Activated CD8-positive, alpha-beta T cell treated with anti-CD3 and anti-CD28 coated beads for 36 hours (primary cell): ENCODE measurements around the gene KCNK4. TPM values are rescaled to one million over a fixed set of nuclear protein-coding genes. Genes with fewer than 3 reads are reported as not detected.

Source experiments
- ATAC-seq: fragments of 200-7000 bp; cut with Tn5 transposase; one replicate; pipeline ENCODE4 v1.10.0; 2021; ENCODE audit warnings: mild to moderate bottlenecking, moderate library complexity
- CTCF ChIA-PET: fragments of 350-600 bp; sonication (Branson Sonifier 250); formaldehyde crosslinking; loops from one replicate; lab custom pipeline; 2021; ENCODE audit warnings: antibody characterized with exemption; lab: Charles Lee
- POLR2A ChIA-PET: fragments of 350-600 bp; sonication (Branson Sonifier 250); formaldehyde crosslinking; loops from one replicate; lab custom pipeline; 2021; ENCODE audit warnings: antibody characterized with exemption; lab: Charles Lee
- DNase-seq: peaks from one replicate; pipeline ENCODE4 v3.0.0-alpha.2; 2020
- H3K27ac Mint-ChIP-seq: one replicate; pipeline ENCODE4 v1.8.0; 2021; ENCODE audit warnings: mild to moderate bottlenecking, mixed read lengths
- H3K27me3 Mint-ChIP-seq: one replicate; pipeline ENCODE4 v1.8.0; 2021; ENCODE audit warnings: mixed read lengths
- H3K36me3 Mint-ChIP-seq: one replicate; pipeline ENCODE4 v1.8.0; 2021; ENCODE audit warnings: low read depth, mixed read lengths
- H3K4me1 Mint-ChIP-seq: one replicate; pipeline ENCODE4 v1.8.0; 2021; ENCODE audit warnings: low read depth, mixed read lengths
- H3K4me3 Mint-ChIP-seq: one replicate; pipeline ENCODE4 v1.8.0; 2021; ENCODE audit warnings: mild to moderate bottlenecking, moderate library complexity, mixed read lengths
- H3K9me3 Mint-ChIP-seq: one replicate; pipeline ENCODE4 v1.8.0; 2021; ENCODE audit warnings: mixed read lengths
- intact Hi-C: fragments of 100-400 bp; cut with micrococcal nuclease; formaldehyde crosslinking; loops from one replicate; pipeline ENCODE4 v1.10.0; 2022
- total RNA-seq, 2 experiments: library from RNA; stranded (reverse); gene quantifications; one replicate each; pipeline ENCODE4 v1.2.3, GENCODE V29; 2021
- TF ChIP-seq, protein P1 (sequence below): fragments of 200-600 bp; IDR thresholded peaks from one replicate; pipeline ENCODE4 v1.8.0; 2022; ENCODE audit warnings: antibody characterized with exemption, mild to moderate bottlenecking

The KCNK4 gene
- total RNA-seq, 2 experiments from 2014 or later: 0.23 TPM; not detected in 1

DNA sequence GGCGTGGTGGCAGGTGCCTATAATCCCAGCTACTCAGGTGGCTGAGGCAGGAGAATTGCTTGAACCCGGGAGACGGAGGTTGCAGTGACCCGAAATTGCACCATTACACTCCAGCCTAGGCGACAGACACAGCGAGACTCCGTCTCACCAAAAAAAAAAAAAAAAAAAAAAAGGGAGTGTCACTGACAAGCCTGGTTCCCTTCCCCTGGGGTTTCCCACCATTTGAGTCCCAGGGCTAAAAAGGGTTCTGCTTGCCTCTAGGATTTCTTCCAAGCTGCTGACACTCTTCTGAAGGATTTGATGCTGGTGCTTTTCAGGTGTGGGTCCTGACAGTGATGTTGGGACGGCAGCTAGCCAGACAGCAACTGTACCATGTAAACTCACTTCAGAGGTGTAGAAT lies 47.6 kb downstream of the KCNK4 start:
- H3K27me3 Mint-ChIP-seq: no peaks in the 10 kb centered on the region
- H3K9me3 Mint-ChIP-seq: no peaks in the 10 kb centered on the region
- H3K27ac Mint-ChIP-seq: peak overlapping the region; percentile 92
- POLR2A ChIA-PET: interaction anchor here (0.7 to 1.6 kb wide), 4 partner anchors 21 to 703 kb away, joined by 3 to 5 read pairs (median 3); partner anchors contain the start of genes ESRRA and TRMT112
- H3K4me1 Mint-ChIP-seq: peaks cover 41% of the 10 kb centered on the region
- peak overlapping the region; percentile 84 for H3K4me3 Mint-ChIP-seq
- ATAC-seq (no peak), DNase-seq (no peak)
- CTCF ChIA-PET: interaction anchor here (1.0 to 1.5 kb wide), 4 partner anchors 21 to 111 kb away, joined by 3 to 8 read pairs (median 4); partner anchors contain the start of genes ESRRA, PRDX5 and TRMT112
- intact Hi-C loops: no loop called here
- H3K36me3 Mint-ChIP-seq: peaks cover 38% of the 10 kb centered on the region
- TF ChIP-seq, protein P1, sequence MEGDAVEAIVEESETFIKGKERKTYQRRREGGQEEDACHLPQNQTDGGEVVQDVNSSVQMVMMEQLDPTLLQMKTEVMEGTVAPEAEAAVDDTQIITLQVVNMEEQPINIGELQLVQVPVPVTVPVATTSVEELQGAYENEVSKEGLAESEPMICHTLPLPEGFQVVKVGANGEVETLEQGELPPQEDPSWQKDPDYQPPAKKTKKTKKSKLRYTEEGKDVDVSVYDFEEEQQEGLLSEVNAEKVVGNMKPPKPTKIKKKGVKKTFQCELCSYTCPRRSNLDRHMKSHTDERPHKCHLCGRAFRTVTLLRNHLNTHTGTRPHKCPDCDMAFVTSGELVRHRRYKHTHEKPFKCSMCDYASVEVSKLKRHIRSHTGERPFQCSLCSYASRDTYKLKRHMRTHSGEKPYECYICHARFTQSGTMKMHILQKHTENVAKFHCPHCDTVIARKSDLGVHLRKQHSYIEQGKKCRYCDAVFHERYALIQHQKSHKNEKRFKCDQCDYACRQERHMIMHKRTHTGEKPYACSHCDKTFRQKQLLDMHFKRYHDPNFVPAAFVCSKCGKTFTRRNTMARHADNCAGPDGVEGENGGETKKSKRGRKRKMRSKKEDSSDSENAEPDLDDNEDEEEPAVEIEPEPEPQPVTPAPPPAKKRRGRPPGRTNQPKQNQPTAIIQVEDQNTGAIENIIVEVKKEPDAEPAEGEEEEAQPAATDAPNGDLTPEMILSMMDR: no peak

DNA sequence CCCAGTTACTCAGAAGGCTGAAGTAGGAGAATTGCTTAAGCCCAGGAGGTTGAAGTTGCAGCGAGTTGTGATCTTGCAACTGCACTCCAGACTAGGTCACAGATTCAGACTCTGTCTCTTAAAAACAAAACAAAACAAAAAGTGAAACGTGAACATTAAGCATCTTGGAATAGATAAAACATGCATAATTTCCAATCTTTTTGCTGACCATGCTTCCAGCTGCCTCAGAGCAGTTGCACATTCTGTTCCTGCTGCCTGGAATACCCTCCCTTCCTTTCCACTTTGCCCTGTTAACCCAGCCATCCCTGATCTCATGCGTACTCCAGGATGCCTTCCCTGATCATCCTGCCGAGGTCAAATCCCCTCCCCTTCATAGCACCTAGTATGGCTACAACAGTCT lies 48.2 kb downstream of the KCNK4 start:
- TF ChIP-seq, protein P1: no peak
- no peak for ATAC-seq
- Mint-ChIP-seq H3K27ac (peak overlapping the region; percentile 92), H3K9me3 (no peaks in the 10 kb centered on the region), H3K4me1 (peaks cover 41% of the 10 kb centered on the region), H3K36me3 (peaks cover 37% of the 10 kb centered on the region), H3K27me3 (no peaks in the 10 kb centered on the region), H3K4me3 (peak overlapping the region; percentile 84)
- DNase-seq: no peak
- ChIA-PET CTCF (interaction anchor here (1.0 to 4.0 kb wide), 2 partner anchors 21 to 110 kb away, joined by 3 to 33 read pairs; partner anchors contain the start of genes PRDX5 and TRMT112), POLR2A (interaction anchor here (0.9 to 1.4 kb wide), 3 partner anchors 22 to 70 kb away, joined by 3 read pairs; partner anchors contain the start of gene TRMT112)
- intact Hi-C loops: no loop called here

DNA sequence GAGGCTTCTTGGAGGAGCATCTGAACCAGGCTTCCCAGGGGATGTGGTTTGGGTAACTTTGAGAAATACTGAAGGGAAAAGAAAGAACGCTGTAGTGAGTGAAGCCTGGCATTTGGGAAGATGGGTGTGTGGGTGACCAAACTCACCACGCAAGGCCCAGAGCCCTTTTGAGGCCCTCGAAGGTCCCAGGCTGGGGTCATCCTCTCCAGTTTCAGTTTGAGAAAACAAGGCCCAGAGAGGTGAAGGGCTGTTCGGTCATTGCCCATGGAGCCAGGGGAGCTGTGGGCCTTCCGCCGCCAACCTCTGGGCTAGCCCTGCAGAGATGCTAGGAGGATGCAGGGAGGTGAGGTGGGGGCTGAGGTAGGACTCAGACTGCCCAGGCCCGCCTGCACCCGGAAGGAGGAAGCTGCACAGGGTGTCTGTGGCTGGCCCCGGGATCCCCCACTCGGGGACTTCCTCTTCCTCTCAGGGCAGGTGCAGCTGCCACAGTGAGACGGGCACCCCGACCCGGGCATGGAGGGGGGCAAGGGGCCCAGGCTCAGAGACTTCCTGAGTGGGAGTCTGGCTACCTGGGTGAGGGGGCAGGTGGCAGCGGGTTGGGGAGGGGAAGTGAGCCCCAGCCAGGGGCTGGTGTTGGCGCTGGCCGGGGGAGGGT lies 48.8 kb downstream of the KCNK4 start, which contains the start of gene CCDC88B:
TSS of gene CCDC88B (plus strand) at position 451 of the 655 bp plus-strand sequence. CDS start at position 514, 63 bp downstream.
- Mint-ChIP-seq H3K4me1 (peaks cover 40% of the 10 kb centered on the region), H3K27ac (peak within 1 kb of the TSS; percentile 92), H3K36me3 (peaks cover 35% of the 10 kb centered on the region), H3K9me3 (no peaks in the 10 kb centered on the region), H3K4me3 (peak within 1 kb of the TSS; percentile 84), H3K27me3 (no peaks in the 10 kb centered on the region)
- DNase-seq: peak; percentile 94
- POLR2A ChIA-PET: interaction anchor here (1.0 to 1.8 kb wide), 6 partner anchors 9 to 132 kb away, joined by 3 to 9 read pairs (median 4); partner anchors contain the start of genes PRDX5 and TRMT112
- TF ChIP-seq, protein P1: no peak
- peak; percentile 81 for ATAC-seq
- CTCF ChIA-PET: interaction anchor here (0.9 to 8.1 kb wide), 3 partner anchors 8 to 22 kb away, joined by 5 to 75 read pairs (median 33); partner anchors contain the start of genes PRDX5, RPS6KA4 and TRMT112
- intact Hi-C loops: no loop called here

DNA sequence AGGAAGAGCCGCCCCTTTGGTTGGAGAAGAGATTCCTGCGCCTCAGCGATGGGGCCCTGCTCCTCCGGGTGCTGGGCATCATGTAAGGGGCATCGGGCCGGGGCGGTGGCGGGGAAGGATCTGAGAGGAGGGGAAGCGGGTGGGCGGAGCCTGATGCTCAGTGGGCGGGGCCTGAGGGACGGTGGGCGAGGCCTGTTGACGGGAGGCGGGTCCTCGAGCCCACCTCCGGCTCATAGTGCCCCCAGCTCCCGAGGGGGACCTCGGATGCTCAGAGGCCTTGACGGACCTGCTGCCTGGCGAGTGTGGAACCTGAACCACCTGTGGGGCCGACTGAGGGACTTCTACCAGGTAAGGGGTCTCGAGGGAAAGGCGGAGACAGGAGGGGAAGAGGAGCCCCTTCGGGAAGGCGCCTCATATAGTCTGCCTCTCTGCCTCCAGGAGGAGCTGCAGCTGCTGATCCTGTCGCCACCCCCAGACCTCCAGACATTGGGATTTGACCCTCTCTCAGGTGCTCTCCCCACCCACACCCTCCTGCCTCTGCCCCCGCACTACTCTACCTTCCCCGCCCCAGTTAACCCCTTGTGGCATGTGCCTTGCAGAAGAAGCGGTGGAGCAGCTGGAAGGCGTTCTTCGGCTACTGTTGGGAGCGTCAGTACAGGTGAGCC lies 49.7 kb downstream of the KCNK4 start:
- TF ChIP-seq, protein P1: no peak
- H3K36me3 Mint-ChIP-seq: peaks cover 38% of the 10 kb centered on the region
- intact Hi-C loops: no loop called here
- POLR2A ChIA-PET: interaction anchor here (0.7 to 1.8 kb wide), 10 partner anchors 9 to 793 kb away, joined by 3 to 9 read pairs (median 4); partner anchors contain the start of genes PRDX5 and TRMT112
- CTCF ChIA-PET: interaction anchor here (0.7 to 8.1 kb wide), 5 partner anchors 9 to 312 kb away, joined by 3 to 75 read pairs (median 7); partner anchors contain the start of genes PRDX5, RPS6KA4 and TRMT112
- peaks cover 38% of the 10 kb centered on the region for H3K4me1 Mint-ChIP-seq
- ATAC-seq (peak; percentile 71), DNase-seq (peak; percentile 93)
- H3K27me3 Mint-ChIP-seq: no peaks in the 10 kb centered on the region
- H3K4me3 Mint-ChIP-seq: peak overlapping the region; percentile 84
- H3K27ac Mint-ChIP-seq: peak overlapping the region; percentile 92
- H3K9me3 Mint-ChIP-seq: no peaks in the 10 kb centered on the region
